ENCODE results near the gene D2HGDH. TPM values are rescaled to one million over a fixed set of nuclear protein-coding genes. Genes with fewer than 3 reads are reported as not detected.

The D2HGDH gene
- total RNA-seq, 1 donor from 2014 or later = 19.6 TPM

Other genes starting within 250 kb of the D2HGDH start
- 97.4 TPM for gene STK25, start 226.0 kb upstream of the D2HGDH start, total RNA-seq
- gene BOK, start 175.9 kb upstream of the D2HGDH start, total RNA-seq = 4.5 TPM
- gene THAP4, start 97.5 kb upstream of the D2HGDH start, total RNA-seq = 83.2 TPM
- gene ATG4B, start 96.9 kb upstream of the D2HGDH start, total RNA-seq = 43.3 TPM
- gene DTYMK, start 47.8 kb upstream of the D2HGDH start, total RNA-seq = 11.1 TPM
- gene ING5, start 32.6 kb upstream of the D2HGDH start, total RNA-seq = 16.5 TPM
- not detected for gene GAL3ST2, start 42.2 kb downstream of the D2HGDH start, total RNA-seq
- 0.30 TPM for gene NEU4, start 74.6 kb downstream of the D2HGDH start, total RNA-seq
- gene PDCD1, start 124.3 kb downstream of the D2HGDH start, total RNA-seq = 1.2 TPM
- gene RTP5, start 135.1 kb downstream of the D2HGDH start, total RNA-seq = not detected